T-helper 17 cell (primary cell): Measurements from ENCODE around the gene NRARP. TPM values are rescaled to one million over a fixed set of nuclear protein-coding genes. Genes with fewer than 3 reads are reported as not detected.
A peak's percentile ranks its signal among the peaks of the same experiment; 100 is the strongest.

Experiments used
- ATAC-seq: fragments of 150-1000 bp; cut with Tn5 transposase; 2 replicates; pipeline ENCODE4 v1.10.0; 2021; ENCODE audit warnings: mild to moderate bottlenecking, moderate library complexity
- DNase-seq, 3 donors: peaks; one replicate each; pipeline versions ENCODE4 v3.0.0 to v3.0.0-alpha.2; 2020 to 2021
- H3K9me3 ChIP-seq: one replicate; pipeline ENCODE4 v1.7.0; 2013; ENCODE audit warnings: low read length, mild to moderate bottlenecking; ENCODE audit not compliant: control insufficient read depth, poor library complexity, severe bottlenecking
- H3K27ac Mint-ChIP-seq: one replicate; pipeline ENCODE4 v1.8.0; 2022; ENCODE audit warnings: mild to moderate bottlenecking, moderate library complexity, mixed read lengths
- H3K27me3 Mint-ChIP-seq: one replicate; pipeline ENCODE4 v1.8.0; 2022; ENCODE audit warnings: mixed read lengths
- H3K36me3 Mint-ChIP-seq: one replicate; pipeline ENCODE4 v1.8.0; 2022; ENCODE audit warnings: low read depth, mixed read lengths
- H3K4me1 Mint-ChIP-seq: one replicate; pipeline ENCODE4 v1.8.0; 2022; ENCODE audit warnings: mild to moderate bottlenecking, mixed read lengths
- H3K4me3 Mint-ChIP-seq: one replicate; pipeline ENCODE4 v1.8.0; 2022; ENCODE audit warnings: mild to moderate bottlenecking, moderate library complexity, mixed read lengths
- total RNA-seq, 4 donors: library from RNA in 2 of 4; stranded (reverse) in 2 of 4; gene quantifications; one replicate each; pipeline ENCODE4 v1.2.3 and lab custom pipeline; 2022 to 2026

NRARP gene
- total RNA-seq, 2 donors from 2014 or later: 0.42 to 0.91 TPM

- DNase-seq: no peak
- H3K36me3 Mint-ChIP-seq: no peaks in the 10 kb centered on the region
- H3K27ac Mint-ChIP-seq: peak within 1 kb of the TSS; percentile 77
Measured at GRCh38 chr9:137277329-137278041, 24.6 kb downstream of the NRARP start, which contains the start of gene TOR4A. Gene TOR4A, plus strand, starts transcription at chr9:137277726. Its CDS starts 964 bp downstream, at chr9:137278690.

GRCh38 chr9:137276473-137277328 lies 25.4 kb downstream of the NRARP start:
- Mint-ChIP-seq H3K27me3 (no peaks in the 10 kb centered on the region), H3K4me3 (peak overlapping the region; percentile 77), H3K36me3 (no peaks in the 10 kb centered on the region), H3K4me1 (peaks cover 19% of the 10 kb centered on the region), H3K27ac (peak overlapping the region; percentile 77)
- ATAC-seq (no peak), DNase-seq (no peak)
- H3K9me3 ChIP-seq: no peaks in the 10 kb centered on the region

More at GRCh38 chr9:137277329-137278041, 24.6 kb downstream of the NRARP start, which contains the start of gene TOR4A:
- Mint-ChIP-seq H3K27me3 (peaks cover 5% of the 10 kb centered on the region), H3K4me1 (peaks cover 19% of the 10 kb centered on the region), H3K4me3 (peak within 1 kb of the TSS; percentile 84)
- no peaks in the 10 kb centered on the region for H3K9me3 ChIP-seq
- ATAC-seq: peak; percentile 64

- Mint-ChIP-seq H3K27ac (peak overlapping the region; percentile 77), H3K27me3 (no peaks in the 10 kb centered on the region), H3K36me3 (peaks cover 2% of the 10 kb centered on the region), H3K4me3 (peak overlapping the region; percentile 65), H3K4me1 (peaks cover 22% of the 10 kb centered on the region)
- H3K9me3 ChIP-seq: no peaks in the 10 kb centered on the region
- no peak for ATAC-seq
- DNase-seq: no peak
Measured at GRCh38 chr9:137275588-137276472, 26.2 kb downstream of the NRARP start.

GRCh38 chr9:137275203-137275587 lies 26.9 kb downstream of the NRARP start:
- Mint-ChIP-seq H3K4me3 (peak overlapping the region; percentile 65), H3K27me3 (no peaks in the 10 kb centered on the region), H3K4me1 (peaks cover 22% of the 10 kb centered on the region), H3K36me3 (peaks cover 2% of the 10 kb centered on the region), H3K27ac (peak overlapping the region; percentile 77)
- ATAC-seq (no peak), DNase-seq (no peak)
- H3K9me3 ChIP-seq: no peaks in the 10 kb centered on the region

GRCh38 chr9:137273611-137274320 lies 28.3 kb downstream of the NRARP start:
- no peak overlapping the region for H3K27ac Mint-ChIP-seq
- DNase-seq (no peak), ATAC-seq (no peak)
- H3K4me3 Mint-ChIP-seq: no peak overlapping the region
- no peaks in the 10 kb centered on the region for H3K27me3 Mint-ChIP-seq
- H3K36me3 Mint-ChIP-seq: peaks cover 3% of the 10 kb centered on the region
- no peaks in the 10 kb centered on the region for H3K9me3 ChIP-seq
- peaks cover 24% of the 10 kb centered on the region for H3K4me1 Mint-ChIP-seq

GRCh38 chr9:137273095-137273490 lies 29.0 kb downstream of the NRARP start:
- Mint-ChIP-seq H3K4me3 (no peak overlapping the region), H3K27ac (no peak overlapping the region), H3K4me1 (peaks cover 29% of the 10 kb centered on the region), H3K36me3 (peaks cover 6% of the 10 kb centered on the region), H3K27me3 (no peaks in the 10 kb centered on the region)
- no peak for DNase-seq
- no peak for ATAC-seq
- H3K9me3 ChIP-seq: no peaks in the 10 kb centered on the region

- no peak for ATAC-seq
- DNase-seq: no peak
- H3K27me3 Mint-ChIP-seq: no peaks in the 10 kb centered on the region
- no peak overlapping the region for H3K27ac Mint-ChIP-seq
- H3K4me1 Mint-ChIP-seq: peaks cover 26% of the 10 kb centered on the region
- no peaks in the 10 kb centered on the region for H3K9me3 ChIP-seq
- H3K4me3 Mint-ChIP-seq: no peak overlapping the region
- peaks cover 6% of the 10 kb centered on the region for H3K36me3 Mint-ChIP-seq
Measured at GRCh38 chr9:137272241-137273094, 29.6 kb downstream of the NRARP start.

GRCh38 chr9:137271696-137272076 lies 30.4 kb downstream of the NRARP start:
- no peak overlapping the region for H3K27ac Mint-ChIP-seq
- H3K36me3 Mint-ChIP-seq: peaks cover 6% of the 10 kb centered on the region
- no peak for DNase-seq

GRCh38 chr9:137270929-137271695 lies 31.0 kb downstream of the NRARP start:
- Mint-ChIP-seq H3K27ac (no peak overlapping the region), H3K4me1 (peaks cover 19% of the 10 kb centered on the region), H3K36me3 (peaks cover 6% of the 10 kb centered on the region), H3K4me3 (no peak overlapping the region), H3K27me3 (no peaks in the 10 kb centered on the region)
- ATAC-seq: peak; percentile 72
- DNase-seq: no peak
- no peaks in the 10 kb centered on the region for H3K9me3 ChIP-seq

More at GRCh38 chr9:137271696-137272076, 30.4 kb downstream of the NRARP start:
- no peak for ATAC-seq
- Mint-ChIP-seq H3K27me3 (no peaks in the 10 kb centered on the region), H3K4me3 (no peak overlapping the region), H3K4me1 (peaks cover 21% of the 10 kb centered on the region)
- H3K9me3 ChIP-seq: no peaks in the 10 kb centered on the region

- H3K27ac Mint-ChIP-seq: peak overlapping the region; percentile 54
- no peak for DNase-seq
- no peaks in the 10 kb centered on the region for H3K27me3 Mint-ChIP-seq
- H3K4me1 Mint-ChIP-seq: peaks cover 10% of the 10 kb centered on the region
- ATAC-seq: no peak
- H3K36me3 Mint-ChIP-seq: peaks cover 6% of the 10 kb centered on the region
- no peaks in the 10 kb centered on the region for H3K9me3 ChIP-seq
- H3K4me3 Mint-ChIP-seq: no peak overlapping the region
Measured at GRCh38 chr9:137269231-137269772, 32.8 kb downstream of the NRARP start.
